SIG-M5 treated with dmso at 0.1 percent for 504 hours (cell line): ENCODE measurements around the gene MSMB.
"Not testable (repeated sequence)": the region's sequence is repeated elsewhere in the genome, so short reads cannot be mapped to it uniquely, and the experiment has no call there.

ENCODE experiments used
- DNase-seq: peaks from one replicate; lab custom pipeline; 2025; ENCODE audit not compliant: unreplicated experiment; lab: John Stamatoyannopoulos, UW

Gene MSMB

DNA sequence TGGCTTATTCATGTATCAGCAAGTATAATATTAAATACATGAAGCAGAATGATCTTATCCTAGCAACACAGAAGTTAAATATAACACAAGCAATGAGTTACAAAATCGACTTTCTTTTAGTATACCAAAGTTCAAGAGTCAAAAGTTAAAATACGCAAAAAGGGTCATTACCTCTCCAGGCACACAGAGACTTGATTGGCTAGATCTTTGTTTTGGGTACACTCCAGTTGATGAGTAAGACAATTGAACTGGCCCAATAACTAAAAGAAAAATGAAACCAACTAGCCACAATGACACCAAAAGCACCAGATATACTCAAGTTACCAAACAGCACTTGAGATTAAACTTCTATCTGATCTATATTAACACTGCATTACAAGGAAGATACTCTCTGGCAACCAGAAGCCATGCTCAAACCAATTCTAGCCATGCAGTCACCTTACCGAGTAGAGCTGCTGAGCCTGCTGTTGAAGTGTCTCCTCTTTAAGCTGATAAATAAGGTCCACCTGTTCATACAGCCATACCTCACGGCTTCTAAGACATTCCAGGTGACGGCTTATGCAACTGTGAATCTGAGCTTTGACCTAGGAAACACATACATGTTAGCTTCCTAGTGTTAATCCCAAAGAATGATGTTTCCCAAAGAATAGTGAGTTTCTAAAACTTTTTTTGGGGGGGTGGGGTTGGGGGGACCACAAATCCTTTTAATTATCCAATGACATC is 31.2 kb downstream of the MSMB start:
- no peak for DNase-seq

DNA sequence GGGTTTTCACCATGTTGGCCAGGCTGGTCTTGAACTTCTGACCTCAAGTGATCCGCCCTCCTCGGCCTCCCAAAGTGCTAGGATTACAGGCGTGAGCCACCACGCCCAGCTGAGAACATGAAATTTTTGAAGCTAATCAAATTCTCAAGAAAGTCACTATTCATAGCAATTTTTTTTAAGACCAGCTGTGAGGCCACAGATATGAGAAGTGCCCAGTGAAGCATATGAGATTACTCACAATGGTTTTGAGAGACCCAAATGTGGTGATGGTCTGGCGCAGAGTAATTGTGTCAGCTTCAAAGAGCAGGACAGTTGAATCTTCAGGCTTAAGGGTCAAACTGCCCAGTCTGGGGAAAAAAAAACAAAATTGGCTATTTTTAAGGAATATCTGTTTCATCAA is 31.9 kb downstream of the MSMB start:
- DNase-seq = no peak

DNA sequence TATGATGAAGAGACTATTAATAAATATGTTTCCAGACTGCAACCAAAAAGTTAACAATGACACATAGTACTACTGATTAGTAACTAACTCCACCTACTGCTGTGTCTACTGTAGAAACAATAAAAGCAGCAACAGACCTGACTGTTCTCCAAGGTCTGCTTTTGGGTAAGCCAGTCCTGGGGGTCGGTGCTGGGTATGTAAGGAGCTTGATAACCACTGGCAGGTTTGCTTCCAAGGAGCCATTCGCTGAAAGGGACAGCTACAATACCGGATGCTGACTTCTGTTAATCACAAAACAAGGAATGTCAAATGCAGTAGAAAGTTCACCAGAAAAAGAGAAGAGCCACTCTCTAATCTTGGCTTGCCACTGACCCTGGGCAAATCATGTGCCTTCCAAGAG is 33.3 kb downstream of the MSMB start:
- no peak for DNase-seq

DNA sequence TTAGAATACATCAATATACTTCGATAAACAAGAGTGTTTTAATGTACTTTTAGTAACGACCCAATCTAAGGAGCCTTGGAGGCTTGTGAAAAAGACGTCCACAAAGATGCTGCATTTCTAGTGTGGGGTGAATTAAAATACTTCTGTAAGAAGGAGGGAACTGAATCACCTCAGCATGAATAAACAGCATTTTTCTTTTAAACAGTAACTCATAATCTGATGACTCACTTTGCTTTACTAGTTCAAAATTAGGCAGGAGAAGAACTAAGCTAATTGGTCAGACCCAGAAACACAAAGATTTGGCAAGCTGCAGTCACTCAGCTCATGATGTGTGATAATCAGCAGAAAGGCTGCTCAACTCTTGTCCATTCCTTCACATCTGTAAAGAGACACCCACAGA is 39.9 kb downstream of the MSMB start:
- DNase-seq = no peak

DNA sequence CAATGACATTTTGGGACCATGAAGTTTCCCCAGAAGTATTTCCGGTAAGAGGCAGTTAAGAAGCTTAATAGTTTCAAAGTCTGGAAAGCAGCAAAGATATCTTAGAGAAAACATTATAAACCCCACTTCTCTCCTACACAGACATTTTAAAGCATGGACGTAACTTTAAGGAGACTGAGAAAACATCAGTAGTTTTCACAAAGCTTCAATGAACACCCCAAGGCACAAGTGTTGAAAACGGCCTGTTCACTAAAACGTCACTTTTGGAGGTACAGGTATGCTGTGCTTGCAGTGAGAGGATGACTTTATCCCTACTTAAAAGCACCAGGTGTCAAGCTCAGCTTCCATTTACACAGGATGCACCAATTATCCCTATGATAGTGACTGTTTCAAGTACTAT is 40.7 kb downstream of the MSMB start:
- no peak for DNase-seq

DNA sequence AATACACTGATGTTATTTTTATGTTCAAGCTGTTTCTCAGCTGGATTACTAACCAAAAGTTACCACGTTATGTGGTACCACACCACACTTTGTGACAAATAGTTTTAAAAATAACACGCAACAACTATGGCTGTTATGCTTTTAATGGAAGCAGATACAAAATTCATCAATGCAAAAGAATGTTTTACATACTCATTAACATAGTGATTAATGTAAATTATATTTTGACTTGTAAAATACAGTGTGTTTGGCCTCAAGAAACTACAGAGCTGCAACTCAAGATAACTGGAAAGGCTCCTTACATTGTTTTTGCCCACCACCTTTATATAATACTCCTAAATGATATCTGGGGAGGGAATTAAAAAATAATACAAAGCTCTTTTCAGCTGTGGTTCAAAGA is 41.1 kb downstream of the MSMB start:
- DNase-seq = no peak

DNA sequence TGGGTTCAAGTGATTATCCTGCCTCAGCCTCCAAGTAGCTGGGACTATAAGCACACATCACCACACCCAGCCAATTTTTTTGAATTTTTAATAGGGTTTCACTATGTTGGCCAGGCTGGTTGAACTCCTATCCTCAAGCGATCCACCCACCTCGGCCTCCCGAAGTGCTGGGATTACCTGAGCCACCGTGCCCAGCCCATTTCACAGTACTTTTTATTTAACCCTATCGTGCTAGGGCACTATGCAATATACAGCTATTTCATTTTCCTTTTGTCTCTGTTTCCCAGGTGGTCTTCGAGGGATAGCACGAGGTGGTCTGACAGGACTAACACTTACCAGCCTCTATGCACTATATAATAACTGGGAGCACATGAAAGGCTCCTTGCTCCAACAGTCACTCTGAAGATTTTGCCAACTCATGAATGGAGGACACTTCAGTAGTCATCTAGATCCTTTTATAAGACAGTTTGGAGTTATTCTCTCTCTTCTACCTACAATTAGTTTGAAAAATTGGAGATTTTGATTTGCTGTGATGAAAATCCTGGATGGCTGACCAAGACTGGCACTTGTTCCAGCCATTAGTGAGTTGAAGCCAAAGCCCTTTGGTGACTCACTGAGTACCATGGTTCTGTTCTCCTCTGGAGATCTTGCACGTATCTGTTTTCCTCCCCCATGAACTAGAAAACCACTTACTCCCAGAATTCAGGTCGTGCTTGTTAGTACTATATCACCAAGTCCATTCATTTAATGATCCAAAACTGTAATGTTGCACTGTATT is 43.0 kb downstream of the MSMB start:
- DNase-seq = no peak

DNA sequence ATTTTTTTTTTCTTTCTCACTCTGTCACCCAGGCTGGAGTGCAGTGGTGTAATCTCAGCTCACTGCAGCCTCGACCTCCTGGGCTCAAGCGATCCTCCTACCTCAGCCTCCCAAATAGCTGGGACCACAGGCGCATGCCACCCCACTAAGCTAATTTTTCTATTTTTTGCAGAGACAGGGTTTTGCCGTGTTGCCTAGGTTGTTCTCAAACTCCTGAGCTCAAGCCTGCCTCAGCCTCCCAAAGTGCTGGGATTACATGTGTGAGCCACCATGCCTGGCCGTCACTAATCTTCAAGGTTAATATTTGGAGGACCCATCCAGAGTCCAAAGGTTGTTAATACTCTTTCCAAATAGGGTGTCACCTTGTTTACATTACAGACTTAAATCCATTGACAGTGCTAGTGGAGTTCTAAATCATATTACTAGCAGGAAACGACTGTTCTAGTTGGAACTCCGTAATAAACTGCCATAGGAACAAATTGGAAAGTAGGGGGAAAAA is 43.8 kb downstream of the MSMB start:
- DNase-seq = not testable (repeated sequence)

DNA sequence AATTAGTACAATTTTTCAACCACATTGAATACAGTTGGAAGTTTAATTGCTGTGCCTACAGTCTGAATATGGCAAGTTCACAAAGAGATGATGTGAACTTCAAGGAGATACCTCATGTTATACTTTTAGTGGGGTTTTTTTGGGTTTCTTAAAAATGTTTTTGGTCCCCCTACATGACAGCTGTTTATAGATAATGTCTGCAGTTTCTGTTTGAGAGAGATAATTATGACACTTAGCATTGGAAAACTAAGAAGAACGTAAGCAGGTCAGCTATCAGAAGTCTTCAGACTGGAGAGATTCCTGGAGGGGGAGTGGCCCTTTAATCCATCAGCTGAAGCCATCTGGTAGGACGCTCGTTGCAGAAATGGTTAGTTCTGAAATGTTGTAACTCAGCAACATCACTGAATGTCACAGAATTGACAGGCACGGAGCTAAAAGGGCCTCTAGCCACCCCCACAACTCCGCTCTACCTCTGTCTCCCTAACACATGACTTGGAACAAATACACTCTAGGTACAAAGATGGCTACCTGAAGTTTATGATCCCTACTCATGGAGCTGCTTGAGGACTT is 44.8 kb downstream of the MSMB start:
- no peak for DNase-seq

DNA sequence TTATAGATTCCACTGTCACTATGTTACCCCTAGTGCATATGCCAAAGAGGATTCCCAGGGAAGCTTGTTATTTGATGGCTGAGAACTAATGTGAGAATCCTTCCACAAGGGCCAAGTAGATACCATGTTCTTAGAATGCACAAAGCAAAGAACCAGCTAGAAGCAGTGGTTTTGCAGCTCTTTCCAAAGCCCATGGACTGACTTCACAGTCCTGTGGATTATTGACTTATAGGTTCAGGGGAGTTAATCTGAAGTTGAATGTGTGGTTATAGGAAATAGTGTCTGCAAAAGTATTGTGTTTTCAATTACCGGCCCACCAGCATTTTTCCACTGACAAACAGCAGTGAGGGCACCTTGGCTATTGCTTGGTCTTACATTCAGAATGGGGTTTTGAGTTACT is 45.5 kb downstream of the MSMB start:
- no peak for DNase-seq

DNA sequence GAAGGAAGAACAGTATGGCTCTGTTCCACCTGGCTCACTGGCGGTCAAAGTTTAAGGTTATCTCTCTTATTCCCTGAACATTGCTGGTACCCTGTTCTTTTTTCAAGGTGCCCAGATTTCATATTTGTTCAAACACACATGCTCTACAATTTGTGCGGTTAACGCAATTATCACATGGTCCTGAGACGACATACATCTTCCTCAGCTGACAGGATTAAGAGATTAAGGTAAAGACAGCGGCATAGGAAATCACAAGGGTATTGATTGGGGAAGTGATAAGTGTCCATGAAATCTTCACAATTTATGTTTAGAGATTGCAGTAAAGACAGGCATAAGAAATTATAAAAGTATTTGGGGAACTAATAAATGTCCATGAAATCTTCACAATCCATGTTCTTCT is 46.1 kb downstream of the MSMB start:
- DNase-seq = not testable (repeated sequence)

DNA sequence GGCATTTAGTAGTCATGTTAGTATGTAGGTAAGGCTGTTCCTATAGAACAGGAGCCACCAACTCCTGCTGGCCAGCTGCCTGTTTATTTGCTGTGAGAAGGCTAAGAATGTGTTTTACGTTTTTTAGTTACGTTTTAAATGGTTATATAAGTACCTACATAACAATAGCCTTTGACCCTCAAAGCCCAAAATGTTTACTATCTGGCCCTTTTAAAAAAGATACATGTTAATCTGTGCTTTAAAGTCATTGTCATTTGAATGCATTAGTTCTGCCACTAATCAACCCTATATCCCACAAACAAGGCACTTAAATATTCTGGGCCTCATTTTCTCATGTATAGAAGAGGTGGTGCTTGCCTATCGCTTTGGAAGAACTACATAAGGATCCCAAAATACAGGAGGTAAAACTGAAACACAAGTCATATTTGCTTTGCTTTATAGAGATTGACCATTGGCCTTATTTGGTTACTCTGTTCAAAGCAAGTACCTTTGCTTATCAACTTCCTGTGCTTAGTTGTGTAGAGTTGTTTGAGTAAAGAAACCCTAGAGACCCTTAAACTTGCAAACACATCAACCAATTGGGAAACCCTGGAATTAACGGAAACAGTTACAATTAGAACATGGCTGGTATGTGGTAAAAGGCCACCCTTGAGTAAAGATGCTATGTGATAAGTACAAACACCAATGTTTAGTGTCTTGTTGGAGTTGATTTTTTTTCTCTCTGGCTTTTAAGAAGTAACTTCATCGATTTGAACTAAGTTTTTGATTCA is 47.9 kb downstream of the MSMB start:
- no peak for DNase-seq

DNA sequence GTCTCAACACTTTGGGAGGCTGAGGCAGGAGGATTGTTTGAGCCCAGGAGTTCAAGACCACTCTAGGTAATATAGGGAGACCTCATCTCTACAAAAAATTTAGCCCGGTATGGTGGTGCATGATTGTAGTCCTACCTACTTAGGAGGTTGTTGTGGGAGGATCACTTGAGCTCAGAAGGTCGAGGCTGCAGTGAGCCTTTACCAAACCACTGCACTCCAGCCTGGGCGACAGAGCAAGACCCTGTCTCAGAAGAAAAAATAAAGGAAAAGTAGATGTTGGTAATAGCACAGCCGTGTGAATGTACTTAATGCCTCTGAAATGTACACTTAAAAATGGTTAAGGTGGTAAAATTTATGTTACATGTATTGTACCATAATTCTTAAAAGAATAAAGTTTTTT is 48.5 kb downstream of the MSMB start:
- no peak for DNase-seq

DNA sequence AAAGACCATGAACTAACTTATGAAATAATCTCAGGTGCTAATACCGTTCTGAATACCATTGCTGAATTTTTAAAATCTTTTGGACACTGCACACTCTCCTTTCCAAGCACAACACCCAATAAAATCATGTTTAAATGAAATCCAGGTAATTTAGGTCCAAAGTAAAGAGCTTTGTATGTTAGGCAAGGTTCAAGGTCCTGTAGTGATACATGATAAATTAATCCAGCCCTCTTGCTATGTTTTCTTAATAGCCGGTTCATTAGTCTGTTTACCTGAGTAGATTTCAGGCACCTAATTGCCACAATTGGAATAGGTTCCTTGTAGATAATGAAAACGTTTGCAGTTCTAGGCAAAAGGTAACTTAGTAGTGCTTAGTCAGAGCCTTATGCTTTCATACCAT is 60.5 kb downstream of the MSMB start:
- DNase-seq = not testable (repeated sequence)

DNA sequence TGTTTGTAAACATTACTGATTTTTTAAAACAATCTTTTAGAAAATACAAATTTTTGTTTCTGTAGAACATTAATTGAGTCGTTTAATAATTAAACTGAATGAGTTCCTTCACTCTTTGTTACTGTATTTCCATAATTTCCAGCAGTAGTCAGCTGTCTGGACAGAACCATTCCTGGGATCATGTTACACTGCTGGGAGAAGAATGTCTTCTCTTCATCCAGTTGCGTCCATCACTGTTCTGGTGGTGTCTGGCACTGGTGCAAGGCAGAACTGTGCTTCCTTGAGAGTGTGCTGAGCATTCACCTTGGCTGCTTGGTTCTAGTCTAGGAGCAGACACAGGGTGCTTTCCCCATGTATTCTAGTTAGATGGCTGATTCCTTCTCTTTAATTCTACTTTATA is 61.6 kb downstream of the MSMB start:
- not testable (repeated sequence) for DNase-seq

DNA sequence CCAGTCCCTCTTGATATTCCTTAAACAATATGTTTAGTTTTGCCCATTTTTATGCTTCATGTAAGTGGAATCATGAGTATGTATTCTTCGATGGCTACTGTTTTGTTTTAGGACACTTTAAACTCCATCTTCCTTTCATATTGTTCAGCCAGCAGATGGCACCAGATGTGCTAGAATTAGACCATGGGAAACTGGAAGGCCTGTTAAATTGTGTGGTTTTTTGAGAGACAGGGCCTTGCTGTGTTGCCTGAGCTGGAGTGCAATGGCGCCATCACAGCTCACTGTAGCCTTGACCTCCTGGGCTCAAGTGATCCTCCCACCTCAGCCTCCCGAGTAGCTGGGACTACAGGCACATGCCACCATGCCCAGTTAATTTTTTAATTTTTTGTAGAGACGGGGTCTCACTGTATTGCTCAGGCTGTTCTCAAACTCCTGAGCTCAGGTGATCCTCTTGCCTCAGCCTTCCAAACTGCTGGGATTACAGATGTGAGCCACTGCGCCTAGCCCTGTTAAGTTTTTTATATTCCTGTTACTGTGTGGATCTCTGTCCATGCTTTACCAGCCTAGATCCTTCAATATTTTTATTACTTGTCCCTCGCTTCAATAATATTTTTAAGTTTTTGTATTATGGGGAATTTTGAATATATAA is 62.4 kb downstream of the MSMB start:
- DNase-seq = peak; percentile 31
